Panc1 (cell line): ENCODE measurements around the gene CCDC112. TPM values are rescaled to one million over a fixed set of nuclear protein-coding genes. Genes with fewer than 3 reads are reported as not detected.

ENCODE experiments used
- ATAC-seq: fragments of 200-7000 bp; cut with Tn5 transposase; 2 replicates; pipeline ENCODE4 v1.9.1; 2020; ENCODE audit warnings: mild to moderate bottlenecking, moderate library complexity
- BruUV-seq: library from RNA; stranded (reverse); fragments of 400-500 nt; replicated peaks from 2 replicates; lab custom pipeline; 2021; lab: Mats Ljungman, UMichigan
- CTCF ChIA-PET: fragments of 300-600 bp; sonication (Branson Sonifier 250); formaldehyde crosslinking; loops from one replicate; lab custom pipeline; 2022; ENCODE audit warnings: antibody characterized with exemption; lab: Charles Lee
- POLR2A ChIA-PET: fragments of 300-600 bp; sonication (Branson Sonifier 250); formaldehyde crosslinking; loops from one replicate; lab custom pipeline; 2022; ENCODE audit warnings: antibody characterized with exemption; lab: Charles Lee
- DNase-seq: peaks from one replicate; pipeline ENCODE4 v3.0.0-alpha.2; 2010; ENCODE audit warnings: low read depth, low spot score
- H3K27ac ChIP-seq: 2 replicates; pipeline ENCODE4 v1.5.1; 2011; ENCODE audit warnings: mild to moderate bottlenecking, low read length, inconsistent platforms
- H3K27me3 ChIP-seq: fragments of 200-500 bp; sonication (Bioruptor generic); 2 replicates; pipeline ENCODE4 v1.6.0; 2014; ENCODE audit warnings: low read length, inconsistent platforms; ENCODE audit not compliant: control insufficient read depth, insufficient read depth
- H3K36me3 ChIP-seq: fragments of 200-500 bp; sonication (Bioruptor generic); 2 replicates; pipeline ENCODE4 v1.5.1; 2014; ENCODE audit warnings: inconsistent platforms, mild to moderate bottlenecking, low read length, moderate library complexity; ENCODE audit not compliant: control insufficient read depth, insufficient read depth
- H3K4me1 ChIP-seq: 2 replicates; pipeline ENCODE4 v1.5.1; 2011; ENCODE audit warnings: inconsistent platforms, mild to moderate bottlenecking, low read length, moderate library complexity; ENCODE audit not compliant: control insufficient read depth, insufficient read depth
- H3K4me3 ChIP-seq, 2 experiments: 2 replicates each; pipeline ENCODE4 v1.5.1; 2011 to 2012; ENCODE audit warnings: low read depth in 2 of 2, low read length in 2 of 2, mild to moderate bottlenecking in 2 of 2, inconsistent platforms in 1 of 2, moderate library complexity in 1 of 2
- H3K9me3 ChIP-seq: fragments of 200-500 bp; sonication (Bioruptor generic); 2 replicates; pipeline ENCODE4 v1.5.1; 2014; ENCODE audit warnings: low read depth, mild to moderate bottlenecking, inconsistent platforms, low read length, moderate library complexity; ENCODE audit not compliant: control insufficient read depth, insufficient read depth
- CTCF ChIP-seq: fragments of 450-650 bp; IDR thresholded peaks from 2 replicates; pipeline ENCODE4 v1.5.1; 2017; ENCODE audit warnings: mild to moderate bottlenecking
- POLR2AphosphoS5 ChIP-seq: IDR thresholded peaks from 2 replicates; pipeline ENCODE4 v1.6.1; 2012; ENCODE audit warnings: mild to moderate bottlenecking, low read depth, low read length, moderate library complexity
- REST ChIP-seq, 2 experiments: IDR thresholded peaks; 2 replicates each; pipeline ENCODE4 v1.6.1; 2011 to 2012; ENCODE audit warnings: low read depth in 2 of 2, control low read depth in 1 of 2, low read length in 1 of 2, mild to moderate bottlenecking in 1 of 2, moderate library complexity in 1 of 2; ENCODE audit not compliant: insufficient read depth in 1 of 2
- SIN3A ChIP-seq: IDR thresholded peaks from 2 replicates; pipeline ENCODE4 v1.6.1; 2012; ENCODE audit warnings: low read depth, mild to moderate bottlenecking, low read length, moderate library complexity, borderline replicate concordance; ENCODE audit not compliant: insufficient read depth
- TCF7L2 ChIP-seq: IDR thresholded peaks from 2 replicates; pipeline ENCODE4 v1.6.1; 2011; ENCODE audit warnings: mild to moderate bottlenecking, low read depth, low read length, inconsistent platforms
- in situ Hi-C: cut with HindIII; loops from 2 replicates; pipeline ENCODE4 v1.10.0; 2016; ENCODE audit warnings: low sequenced_read_pairs, low pct_unique_long_range_greater_than_20kb
- intact Hi-C: fragments of 100-400 bp; cut with micrococcal nuclease; formaldehyde crosslinking; loops from one replicate; pipeline ENCODE4 v1.10.0; 2022; ENCODE audit not compliant: unreplicated experiment
- total RNA-seq: library from RNA; stranded (reverse); gene quantifications from one replicate; pipeline ENCODE4 v1.2.1, GENCODE V29; 2021; ENCODE audit not compliant: unreplicated experiment

Gene CCDC112
- total RNA-seq, 1 experiment from 2014 or later: 5.6 TPM

- no peak overlapping the region for H3K27ac ChIP-seq
- DNase-seq (no peak), ATAC-seq (no peak)
- 0 out of 2 replicates have a peak, but pooled peaks cover 4% of the 10 kb centered on the region for H3K27me3 ChIP-seq
- BruUV-seq: no TSS peak
- no peak overlapping the region for H3K4me3 ChIP-seq
- in situ Hi-C loops: no loop called here
- no peaks in the 10 kb centered on the region for H3K9me3 ChIP-seq
- ChIA-PET POLR2A (no interaction called here), CTCF (no interaction called here)
- intact Hi-C loops: no loop called here
- no peaks in the 10 kb centered on the region for H3K36me3 ChIP-seq
- no peak for TF ChIP-seq CTCF
- no peak for TF ChIP-seq TCF7L2
- TF ChIP-seq REST (IDR thresholded peaks at IDR 0.05; ENCODE audit: insufficient read depth in 1 of 2, low read depth in 2 of 2, low read length in 1 of 2): no peak
- TF ChIP-seq POLR2AphosphoS5: no peak
- no peak for TF ChIP-seq SIN3A
- no peaks in the 10 kb centered on the region for H3K4me1 ChIP-seq
Observed at GRCh38 chr5:115337882-115338281, 41.4 kb upstream of the CCDC112 start.

GRCh38 chr5:115336964-115337363 lies 40.5 kb upstream of the CCDC112 start:
- CTCF ChIA-PET: no interaction called here
- H3K9me3 ChIP-seq: no peaks in the 10 kb centered on the region
- H3K27me3 ChIP-seq: 0 out of 2 replicates have a peak, but pooled peaks cover 4% of the 10 kb centered on the region
- H3K4me1 ChIP-seq: no peaks in the 10 kb centered on the region; the same call in 1 of the 2 replicates
- BruUV-seq: no TSS peak
- no peak overlapping the region for H3K4me3 ChIP-seq
- intact Hi-C loops: no loop called here
- DNase-seq (no peak), ATAC-seq (no peak)
- H3K27ac ChIP-seq: no peak overlapping the region
- no peaks in the 10 kb centered on the region for H3K36me3 ChIP-seq
- no peak for TF ChIP-seq CTCF
- no peak for TF ChIP-seq POLR2AphosphoS5
- TF ChIP-seq REST (IDR thresholded peaks at IDR 0.05; ENCODE audit: insufficient read depth in 1 of 2, low read depth in 2 of 2, low read length in 1 of 2): no peak
- no peak for TF ChIP-seq TCF7L2
- in situ Hi-C loops: no loop called here
- POLR2A ChIA-PET: no interaction called here
